ENCODE data around the gene CSF2.

CSF2 gene

DNA sequence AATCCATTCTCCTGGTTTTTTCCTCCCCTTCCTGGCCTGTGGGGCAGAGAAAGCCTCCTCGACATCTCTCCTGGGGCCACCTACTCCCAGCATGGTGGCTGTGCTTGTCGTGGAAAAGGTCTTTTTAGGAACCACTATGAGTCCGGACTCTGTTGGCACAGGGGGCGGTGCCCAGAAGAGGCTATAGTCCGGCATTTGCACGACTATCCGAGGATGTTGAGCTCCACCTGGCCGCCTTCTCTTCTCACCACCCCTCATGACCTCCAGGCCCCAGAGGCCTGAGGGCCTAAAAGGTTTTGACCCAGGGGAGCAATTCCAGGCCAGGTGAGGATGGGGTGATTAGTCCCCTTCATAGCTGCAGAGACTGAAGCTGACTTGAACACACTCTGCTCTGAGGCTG is 14.1 kb downstream of the CSF2 start:
- Histone ChIP-seq H3K9me3 (ENCODE audit: insufficient read depth, low read depth, low read length) (no peaks in the 10 kb centered on the region), H3K9ac (ENCODE audit: low read depth, low read length, poor library complexity, severe bottlenecking) (no peak overlapping the region), H3F3A (ENCODE audit: low read depth) (no peaks in the 10 kb centered on the region), H3K27me3 (ENCODE audit: insufficient read depth, low read length, poor library complexity, severe bottlenecking) (no peaks in the 10 kb centered on the region), H3K4me1 (ENCODE audit: insufficient read depth, low read length, poor library complexity, severe bottlenecking) (peaks cover 22% of the 10 kb centered on the region), H3K79me2 (ENCODE audit: insufficient read depth, low read length) (no peaks in the 10 kb centered on the region), H3K4me2 (ENCODE audit: low read depth, low read length, poor library complexity, severe bottlenecking) (no peak overlapping the region), H3K4me3 (ENCODE audit: low read length, poor library complexity, severe bottlenecking) (no peak overlapping the region), H2AFZ (ENCODE audit: low read length) (no peak overlapping the region), H4K20me1 (ENCODE audit: insufficient read depth, low read length, poor library complexity, severe bottlenecking) (no peaks in the 10 kb centered on the region), H3K36me3 (ENCODE audit: insufficient read depth, low read length) (no peaks in the 10 kb centered on the region), H3K9me2 (replicated peaks; ENCODE audit: low read depth, low read length) (no peaks in the 10 kb centered on the region)
- TF ChIP-seq EZH2phosphoT487 (IDR thresholded peaks at IDR 0.05; ENCODE audit: borderline replicate concordance) = no peak
- TF ChIP-seq, protein P1, sequence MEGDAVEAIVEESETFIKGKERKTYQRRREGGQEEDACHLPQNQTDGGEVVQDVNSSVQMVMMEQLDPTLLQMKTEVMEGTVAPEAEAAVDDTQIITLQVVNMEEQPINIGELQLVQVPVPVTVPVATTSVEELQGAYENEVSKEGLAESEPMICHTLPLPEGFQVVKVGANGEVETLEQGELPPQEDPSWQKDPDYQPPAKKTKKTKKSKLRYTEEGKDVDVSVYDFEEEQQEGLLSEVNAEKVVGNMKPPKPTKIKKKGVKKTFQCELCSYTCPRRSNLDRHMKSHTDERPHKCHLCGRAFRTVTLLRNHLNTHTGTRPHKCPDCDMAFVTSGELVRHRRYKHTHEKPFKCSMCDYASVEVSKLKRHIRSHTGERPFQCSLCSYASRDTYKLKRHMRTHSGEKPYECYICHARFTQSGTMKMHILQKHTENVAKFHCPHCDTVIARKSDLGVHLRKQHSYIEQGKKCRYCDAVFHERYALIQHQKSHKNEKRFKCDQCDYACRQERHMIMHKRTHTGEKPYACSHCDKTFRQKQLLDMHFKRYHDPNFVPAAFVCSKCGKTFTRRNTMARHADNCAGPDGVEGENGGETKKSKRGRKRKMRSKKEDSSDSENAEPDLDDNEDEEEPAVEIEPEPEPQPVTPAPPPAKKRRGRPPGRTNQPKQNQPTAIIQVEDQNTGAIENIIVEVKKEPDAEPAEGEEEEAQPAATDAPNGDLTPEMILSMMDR (conservative IDR thresholded peaks at IDR 0.05; ENCODE audit: low read length) = no peak

DNA sequence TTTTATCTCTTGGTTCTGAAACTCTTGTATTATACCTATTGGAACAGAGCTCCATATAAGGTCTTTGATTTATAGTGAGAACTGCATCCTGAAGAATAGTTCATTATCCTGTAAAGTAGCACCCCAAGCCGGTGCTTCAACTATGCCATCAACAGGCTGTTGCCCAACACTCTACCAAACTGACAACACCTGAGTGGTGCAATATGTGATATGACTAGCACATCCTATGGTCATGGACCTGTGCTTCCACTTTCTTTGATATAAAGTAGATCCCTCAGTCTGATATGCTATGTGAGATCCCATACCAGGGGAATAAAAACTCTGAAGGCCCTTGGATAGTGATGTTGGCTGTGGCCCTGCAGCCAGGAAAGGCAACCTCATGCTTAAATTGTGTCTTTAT is 15.8 kb downstream of the CSF2 start:
- TF ChIP-seq, protein P1 (conservative IDR thresholded peaks at IDR 0.05; ENCODE audit: low read length) = no peak
- no peak for TF ChIP-seq EZH2phosphoT487 (IDR thresholded peaks at IDR 0.05; ENCODE audit: borderline replicate concordance)
- Histone ChIP-seq H3K4me1 (ENCODE audit: insufficient read depth, low read length, poor library complexity, severe bottlenecking) (peaks cover 19% of the 10 kb centered on the region), H3K4me3 (ENCODE audit: low read length, poor library complexity, severe bottlenecking) (no peak overlapping the region), H3K9me3 (ENCODE audit: insufficient read depth, low read depth, low read length) (no peaks in the 10 kb centered on the region), H2AFZ (ENCODE audit: low read length) (no peak overlapping the region), H3F3A (ENCODE audit: low read depth) (no peaks in the 10 kb centered on the region), H3K4me2 (ENCODE audit: low read depth, low read length, poor library complexity, severe bottlenecking) (no peak overlapping the region), H4K20me1 (ENCODE audit: insufficient read depth, low read length, poor library complexity, severe bottlenecking) (no peaks in the 10 kb centered on the region), H3K27me3 (ENCODE audit: insufficient read depth, low read length, poor library complexity, severe bottlenecking) (no peaks in the 10 kb centered on the region), H3K9ac (ENCODE audit: low read depth, low read length, poor library complexity, severe bottlenecking) (no peak overlapping the region), H3K9me2 (replicated peaks; ENCODE audit: low read depth, low read length) (no peaks in the 10 kb centered on the region), H3K36me3 (ENCODE audit: insufficient read depth, low read length) (no peaks in the 10 kb centered on the region), H3K79me2 (ENCODE audit: insufficient read depth, low read length) (no peaks in the 10 kb centered on the region)

DNA sequence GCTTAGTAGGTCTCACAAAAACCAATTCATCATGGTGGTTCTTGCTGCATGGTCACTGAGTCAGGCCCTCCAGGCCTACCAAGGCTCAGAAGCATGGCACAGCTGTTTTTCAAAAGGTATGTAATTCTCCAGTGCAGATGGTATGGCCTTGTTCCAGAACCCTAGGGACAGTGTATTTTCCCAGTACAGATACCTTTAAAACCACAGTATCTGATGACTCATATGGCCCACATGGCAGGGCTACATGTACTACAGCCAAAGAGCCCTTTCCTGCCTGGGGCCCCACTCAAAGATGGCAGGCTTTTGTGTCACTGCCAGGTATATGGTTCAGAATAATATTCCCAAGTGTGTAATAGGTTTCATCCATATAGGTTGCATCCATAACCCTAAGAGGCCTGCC is 16.5 kb downstream of the CSF2 start:
- Histone ChIP-seq H3K36me3 (ENCODE audit: insufficient read depth, low read length) (no peaks in the 10 kb centered on the region), H3K9ac (ENCODE audit: low read depth, low read length, poor library complexity, severe bottlenecking) (no peak overlapping the region), H3K9me3 (ENCODE audit: insufficient read depth, low read depth, low read length) (no peaks in the 10 kb centered on the region), H3K4me1 (ENCODE audit: insufficient read depth, low read length, poor library complexity, severe bottlenecking) (peaks cover 27% of the 10 kb centered on the region), H3K4me2 (ENCODE audit: low read depth, low read length, poor library complexity, severe bottlenecking) (peak overlapping the region; percentile 8), H3K27me3 (ENCODE audit: insufficient read depth, low read length, poor library complexity, severe bottlenecking) (no peaks in the 10 kb centered on the region), H3K4me3 (ENCODE audit: low read length, poor library complexity, severe bottlenecking) (no peak overlapping the region), H2AFZ (ENCODE audit: low read length) (no peak overlapping the region), H4K20me1 (ENCODE audit: insufficient read depth, low read length, poor library complexity, severe bottlenecking) (no peaks in the 10 kb centered on the region), H3F3A (ENCODE audit: low read depth) (no peaks in the 10 kb centered on the region), H3K79me2 (ENCODE audit: insufficient read depth, low read length) (no peaks in the 10 kb centered on the region), H3K9me2 (replicated peaks; ENCODE audit: low read depth, low read length) (no peaks in the 10 kb centered on the region)
- no peak for TF ChIP-seq EZH2phosphoT487 (IDR thresholded peaks at IDR 0.05; ENCODE audit: borderline replicate concordance)
- TF ChIP-seq, protein P1 (conservative IDR thresholded peaks at IDR 0.05; ENCODE audit: low read length) = no peak
